HT1080 (cell line): ENCODE results near the gene ACTN3. TPM values are rescaled to one million over a fixed set of nuclear protein-coding genes. Genes with fewer than 3 reads are reported as not detected.
"Not testable (repeated sequence)": the region's sequence is repeated elsewhere in the genome, so short reads cannot be mapped to it uniquely, and the experiment has no call there.

Experiments used
- DNase-seq: peaks from one replicate; pipeline ENCODE4 v3.0.0-alpha.2; 2015; ENCODE audit warnings: low read depth
- total RNA-seq: library from RNA; depleted of rRNA; stranded (reverse); fragments of >200 nt; shearing (Covaris generic); gene quantifications from 2 replicates; pipeline ENCODE4 v1.2.3, GENCODE V29; 2014

The ACTN3 gene
- total RNA-seq, 1 experiment from 2014 or later = not detected

DNA sequence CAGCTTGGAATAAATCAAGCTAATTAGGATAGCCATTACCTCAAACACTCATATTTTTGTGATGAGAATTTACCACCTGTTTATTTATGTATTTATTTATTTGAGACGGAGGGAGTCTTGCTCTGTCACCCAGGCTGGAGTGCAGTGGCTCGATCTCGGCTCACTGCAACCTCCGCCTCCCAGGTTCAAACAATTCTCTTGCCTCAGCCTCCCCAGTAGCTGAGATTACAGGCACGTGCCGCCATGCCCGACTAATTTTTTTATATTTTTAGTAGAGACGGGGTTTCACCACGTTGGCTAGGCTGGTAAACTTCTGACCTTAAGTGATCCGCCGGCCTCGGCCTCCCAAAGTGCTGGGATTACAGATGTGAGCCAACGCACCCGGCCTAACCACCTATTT lies 1.8 kb upstream of the ACTN3 start:
- not testable (repeated sequence) for DNase-seq

DNA sequence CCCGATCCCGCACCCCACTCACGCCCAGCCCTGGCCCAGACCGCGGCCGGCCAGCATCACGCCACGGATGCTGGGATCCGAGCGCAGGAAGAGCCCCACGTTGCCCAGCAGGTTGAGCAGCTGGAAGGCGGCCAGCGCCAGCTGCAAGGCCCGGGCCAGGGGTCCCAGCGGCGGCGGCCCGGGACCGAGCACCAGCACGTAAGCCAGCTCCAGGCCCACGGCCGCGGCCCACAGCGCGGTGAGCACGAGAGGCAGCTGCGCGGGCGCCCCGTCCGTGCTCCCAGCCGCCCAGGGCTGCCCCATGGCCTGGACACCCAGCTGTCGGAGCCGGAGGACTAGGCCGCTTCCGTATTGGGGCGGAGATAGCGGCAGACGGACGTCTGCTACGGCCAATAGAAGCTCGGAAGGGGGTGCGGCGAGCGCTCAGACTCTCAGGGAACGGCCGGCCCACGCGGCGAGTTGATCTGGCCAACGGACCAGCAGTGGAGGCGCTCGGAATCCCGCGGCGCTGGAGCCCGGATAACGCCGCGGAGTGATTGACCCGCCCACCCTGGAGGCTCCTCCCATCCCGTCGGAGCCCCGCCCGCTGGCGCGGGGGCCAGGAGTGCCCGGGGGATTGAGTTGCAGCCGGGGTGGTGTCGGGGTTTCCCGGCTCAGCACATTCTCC lies 869 bp upstream of the ACTN3 start, which contains the start of gene ZDHHC24:
Gene ZDHHC24 (minus strand): TSS at position 348 of the 667 bp plus-strand sequence. CDS start 45 bp downstream, at position 303.
- peak; percentile 96 for DNase-seq

DNA sequence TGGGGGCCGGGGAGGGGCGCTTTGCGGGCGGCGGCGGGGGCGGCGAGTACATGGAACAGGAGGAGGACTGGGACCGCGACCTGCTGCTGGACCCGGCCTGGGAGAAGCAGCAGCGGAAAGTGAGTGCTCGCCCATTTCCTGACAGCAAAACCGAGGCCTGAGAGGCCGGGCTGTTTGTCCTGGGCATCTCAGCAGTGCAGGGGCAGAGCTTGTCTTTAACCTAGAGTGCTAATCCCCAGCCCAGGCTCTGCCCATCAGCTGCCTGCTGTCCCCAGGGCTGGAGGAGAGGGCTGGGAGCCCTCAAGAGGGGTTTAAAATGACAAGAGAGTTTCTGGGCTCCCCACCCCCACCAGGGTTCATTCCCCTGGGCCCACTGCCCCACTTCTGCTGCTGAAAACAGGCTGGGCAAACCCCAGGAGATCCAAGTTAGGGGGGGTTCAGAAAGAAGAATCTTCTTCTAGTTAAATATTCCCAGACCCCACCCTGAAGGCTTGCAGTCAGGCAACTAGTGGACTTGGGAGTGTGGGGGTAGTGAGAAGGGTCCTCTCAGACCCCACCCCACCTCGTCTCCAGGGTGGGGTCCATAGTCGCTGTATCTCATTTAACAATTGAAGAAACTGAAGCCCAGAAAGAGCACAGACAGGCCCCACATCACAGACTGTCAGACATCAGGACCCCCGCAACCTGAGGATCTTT lies 411 bp downstream of the ACTN3 start:
- DNase-seq = no peak

- DNase-seq = no peak
Measured at GRCh38 chr11:66547662-66548009, 933 bp downstream of the ACTN3 start.

DNA sequence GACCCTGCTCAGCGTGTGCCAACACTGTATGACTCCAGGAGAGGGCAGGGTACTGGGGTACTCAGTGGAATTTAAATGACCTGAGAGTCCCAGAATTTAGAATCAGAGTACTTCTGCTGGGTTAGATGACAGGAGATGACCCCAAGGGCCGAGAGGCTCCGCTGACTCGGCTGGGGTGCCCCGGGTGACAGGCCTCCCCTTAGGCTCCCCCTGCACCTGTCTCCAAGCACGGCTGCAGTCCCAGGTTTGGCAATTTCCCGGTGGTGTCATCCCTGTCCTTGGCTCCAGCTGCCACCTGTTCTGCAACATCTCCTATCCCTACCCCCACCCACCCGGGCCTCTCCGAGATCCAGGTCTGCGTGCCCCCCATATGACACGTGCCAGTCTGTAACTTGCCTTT lies 1.3 kb downstream of the ACTN3 start:
- DNase-seq = no peak

- no peak for DNase-seq
Measured at GRCh38 chr11:66548774-66549630, 2.3 kb downstream of the ACTN3 start.

DNA sequence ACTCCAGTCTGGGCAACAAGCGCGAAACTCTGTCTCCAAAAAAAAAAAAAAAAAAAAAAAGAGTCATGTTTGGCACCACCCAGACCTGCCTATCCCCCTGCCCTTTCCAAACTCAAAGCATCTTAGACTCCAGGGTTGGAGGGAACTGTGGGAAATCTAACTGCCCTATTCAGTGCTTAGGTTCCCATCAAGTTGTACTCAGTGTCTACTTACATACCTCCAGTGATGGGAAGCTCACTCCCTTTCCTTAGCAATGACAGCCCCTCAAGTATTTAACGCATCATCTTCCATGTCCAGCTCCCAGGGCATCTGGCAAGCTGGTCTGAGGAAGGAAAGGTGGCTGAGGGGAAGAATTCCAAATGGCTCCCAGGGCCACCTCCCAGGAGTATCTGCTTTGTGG lies 3.0 kb downstream of the ACTN3 start:
- DNase-seq = no peak

- DNase-seq = no peak
Measured at GRCh38 chr11:66550887-66551286, 4.2 kb downstream of the ACTN3 start.

- DNase-seq = no peak
Measured at GRCh38 chr11:66554602-66555001, 7.9 kb downstream of the ACTN3 start.

- no peak for DNase-seq
Measured at GRCh38 chr11:66555416-66555815, 8.7 kb downstream of the ACTN3 start.

- DNase-seq = no peak
Measured at GRCh38 chr11:66556086-66556485, 9.4 kb downstream of the ACTN3 start.

GRCh38 chr11:66557733-66558326 lies 11.1 kb downstream of the ACTN3 start:
- no peak for DNase-seq

DNA sequence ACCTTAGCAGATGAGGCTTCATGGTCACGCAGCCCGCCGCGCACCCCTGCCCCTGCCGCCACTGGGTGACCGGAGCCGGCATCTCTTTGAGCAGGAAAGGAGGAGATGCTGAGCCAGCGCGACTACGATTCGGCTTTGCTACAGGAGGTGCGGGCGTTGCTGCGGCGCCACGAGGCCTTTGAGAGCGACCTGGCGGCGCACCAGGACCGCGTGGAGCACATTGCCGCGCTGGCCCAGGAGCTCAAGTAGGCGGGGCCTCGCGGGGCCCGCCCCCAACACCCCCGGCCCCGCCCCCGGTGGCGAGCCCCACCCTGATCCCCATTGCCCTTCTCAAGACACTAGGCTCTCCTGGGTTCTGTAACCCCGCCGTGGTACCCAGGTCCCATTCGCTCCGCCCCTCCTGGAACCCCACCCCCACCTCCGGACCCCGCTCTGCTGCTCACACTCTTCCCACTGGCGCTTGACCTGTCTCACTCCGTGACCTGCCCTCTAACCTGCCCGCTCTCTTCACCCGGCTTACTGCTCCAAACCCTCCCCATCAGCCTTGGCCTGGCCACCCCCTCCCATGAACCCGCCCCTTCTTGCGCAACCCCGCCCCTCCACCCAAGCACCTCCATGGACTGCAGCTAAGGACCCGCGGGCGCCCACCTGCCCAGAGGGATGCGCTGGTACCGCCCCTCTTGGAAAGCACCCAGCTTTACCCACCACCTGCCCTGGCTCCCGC lies 12.6 kb downstream of the ACTN3 start:
- DNase-seq = no peak

GRCh38 chr11:66559866-66560676 lies 13.4 kb downstream of the ACTN3 start:
- DNase-seq = no peak

DNA sequence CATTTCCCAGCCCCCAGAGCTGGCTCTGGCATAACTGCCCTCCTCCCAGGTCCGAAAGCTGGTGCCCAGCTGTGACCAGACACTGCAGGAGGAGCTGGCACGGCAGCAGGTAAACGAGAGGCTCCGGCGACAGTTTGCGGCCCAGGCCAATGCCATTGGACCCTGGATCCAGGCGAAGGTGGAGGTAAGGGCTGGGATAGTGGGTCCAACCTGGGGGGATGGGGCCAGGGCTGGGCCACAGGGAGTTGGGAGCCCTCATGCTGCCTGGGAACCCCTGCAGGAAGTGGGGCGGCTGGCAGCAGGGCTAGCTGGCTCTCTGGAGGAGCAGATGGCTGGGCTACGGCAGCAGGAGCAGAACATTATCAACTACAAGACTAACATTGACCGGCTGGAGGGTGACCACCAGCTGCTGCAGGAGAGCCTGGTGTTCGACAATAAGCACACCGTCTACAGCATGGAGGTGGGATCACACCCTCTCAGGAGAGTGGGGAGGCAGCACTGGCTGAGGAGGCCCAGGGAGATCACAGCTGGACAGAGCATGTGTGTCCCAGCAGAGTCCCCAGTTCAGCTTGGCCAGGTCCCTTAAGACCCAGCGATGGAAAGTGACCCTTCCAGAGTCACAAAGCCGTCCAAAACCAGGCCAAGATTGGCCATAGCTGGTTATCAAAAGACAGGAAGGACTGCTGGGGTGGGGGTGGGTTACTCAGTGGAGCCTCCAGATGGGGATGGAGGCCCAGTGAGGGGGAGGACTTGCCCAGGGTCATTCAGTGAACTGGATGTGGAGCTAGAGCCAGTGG lies 14.7 kb downstream of the ACTN3 start:
- DNase-seq = no peak

- no peak for DNase-seq
Measured at GRCh38 chr11:66561975-66562248, 15.2 kb downstream of the ACTN3 start.

GRCh38 chr11:66562275-66562674 lies 15.6 kb downstream of the ACTN3 start:
- DNase-seq = no peak

DNA sequence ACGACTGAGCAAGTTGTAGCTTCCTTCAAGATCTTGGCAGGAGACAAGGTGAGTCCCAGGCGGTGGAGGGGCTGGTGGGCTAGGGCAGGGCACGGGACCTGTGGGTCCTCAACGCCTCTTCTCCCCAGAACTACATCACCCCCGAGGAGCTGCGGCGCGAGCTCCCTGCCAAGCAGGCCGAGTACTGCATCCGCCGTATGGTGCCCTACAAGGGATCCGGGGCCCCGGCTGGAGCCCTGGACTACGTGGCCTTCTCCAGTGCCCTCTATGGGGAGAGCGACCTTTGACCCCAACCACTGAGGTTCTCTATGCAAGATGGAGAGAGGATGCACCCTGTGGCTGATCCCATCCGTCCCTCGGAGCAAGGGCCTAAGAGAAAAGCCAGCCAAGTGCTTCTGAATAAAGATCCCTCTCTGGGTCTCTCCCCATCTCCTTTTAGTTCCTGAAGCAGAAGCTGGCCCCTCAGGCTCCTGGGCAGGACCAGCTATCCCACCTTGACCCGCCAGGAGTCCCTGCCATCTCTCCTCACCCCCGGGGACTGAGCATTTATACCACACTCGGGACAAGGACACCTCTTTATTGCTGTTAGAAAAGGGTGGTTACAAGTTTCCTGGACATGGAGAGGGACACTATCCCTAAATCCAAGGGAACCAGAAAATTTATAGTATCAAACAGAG lies 16.3 kb downstream of the ACTN3 start:
- DNase-seq = no peak

DNA sequence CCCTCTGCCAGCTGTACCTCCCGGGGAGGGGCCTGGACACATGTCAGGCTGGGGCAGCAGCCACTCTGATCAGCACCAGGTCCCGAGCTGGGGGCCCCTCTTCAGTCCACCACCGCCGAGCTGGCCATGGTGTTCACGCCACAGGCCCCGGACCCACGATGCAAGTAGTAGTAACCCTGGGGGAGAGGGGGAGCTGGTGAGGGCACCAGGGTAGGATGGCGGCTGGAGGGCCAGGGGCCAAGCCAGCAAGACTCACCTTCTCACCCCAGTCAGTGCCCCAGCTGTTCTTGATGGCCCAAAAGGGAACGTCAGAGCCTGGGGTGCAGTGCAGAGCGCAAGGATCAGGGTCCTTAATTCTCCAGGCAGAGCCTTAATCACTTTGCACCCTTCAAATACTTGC lies 17.1 kb downstream of the ACTN3 start:
- no peak for DNase-seq
